HCT116 (cell line): ENCODE measurements around the gene DDX10.

Experiments used
- EGR1 ChIP-seq: IDR thresholded peaks from 2 replicates; pipeline ENCODE4 v1.6.1; 2012; ENCODE audit warnings: low read depth
- EZH2 ChIP-seq: fragments of 200-600 bp; sonication (generic); IDR thresholded peaks from 2 replicates; pipeline ENCODE4 v1.6.1; 2017; ENCODE audit warnings: antibody characterized with exemption, mixed run types
- EZH2phosphoT487 ChIP-seq: fragments of 200-600 bp; IDR thresholded peaks from 2 replicates; pipeline ENCODE4 v1.6.1; 2018; ENCODE audit warnings: antibody characterized with exemption, borderline replicate concordance
- POLR2A ChIP-seq: IDR thresholded peaks from 2 replicates; pipeline ENCODE4 v1.7.0; 2011; ENCODE audit warnings: borderline replicate concordance; ENCODE audit not compliant: insufficient read depth, insufficient read length; ENCODE audit errors: extremely low read depth
- POLR2AphosphoS5 ChIP-seq: IDR thresholded peaks from 2 replicates; pipeline ENCODE4 v1.6.1; 2011; ENCODE audit warnings: mild to moderate bottlenecking, low read depth, low read length, moderate library complexity
- TCF7L2 ChIP-seq: IDR thresholded peaks from 2 replicates; pipeline ENCODE4 v1.7.0; 2011; ENCODE audit warnings: borderline replicate concordance, inconsistent platforms; ENCODE audit not compliant: insufficient read depth, insufficient read length; ENCODE audit errors: extremely low read depth
- TF ChIP-seq, protein P1 (sequence below), 3 experiments: fragments of 200-600 bp in 1 of 3; sonication (generic) in 1 of 3; IDR thresholded peaks in 2 of 3; conservative IDR thresholded peaks in 1 of 3; 2 replicates each; pipeline ENCODE4 v1.5.1; 2012 to 2017; ENCODE audit warnings: low read depth in 2 of 3, low read length in 2 of 3, antibody characterized with exemption in 1 of 3, borderline replicate concordance in 1 of 3, control low read depth in 1 of 3, mild to moderate bottlenecking in 1 of 3, mixed read lengths in 1 of 3, mixed run types in 1 of 3, moderate library complexity in 1 of 3; ENCODE audit not compliant: insufficient read depth in 1 of 3

DNA sequence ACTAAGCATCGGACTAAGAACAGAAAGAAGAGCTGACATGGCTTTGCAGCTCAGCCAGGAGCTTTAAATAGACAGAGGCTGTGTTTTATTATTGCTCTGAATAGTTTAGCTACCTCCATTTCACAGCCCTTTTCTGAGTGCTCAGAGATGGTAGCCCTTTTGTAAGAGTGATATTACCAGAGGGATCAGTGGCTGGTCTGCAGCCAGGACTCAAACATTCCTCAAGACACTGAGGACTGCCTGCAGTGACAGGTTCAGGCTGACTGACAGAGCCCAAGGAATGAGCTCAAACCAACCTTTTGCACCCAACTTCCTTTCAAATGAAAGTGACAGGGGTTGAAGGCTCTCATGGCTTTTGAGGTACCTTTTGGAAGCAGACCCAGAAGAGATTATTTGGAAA is 189.0 kb downstream of the DDX10 start:
- TF ChIP-seq, protein P1, sequence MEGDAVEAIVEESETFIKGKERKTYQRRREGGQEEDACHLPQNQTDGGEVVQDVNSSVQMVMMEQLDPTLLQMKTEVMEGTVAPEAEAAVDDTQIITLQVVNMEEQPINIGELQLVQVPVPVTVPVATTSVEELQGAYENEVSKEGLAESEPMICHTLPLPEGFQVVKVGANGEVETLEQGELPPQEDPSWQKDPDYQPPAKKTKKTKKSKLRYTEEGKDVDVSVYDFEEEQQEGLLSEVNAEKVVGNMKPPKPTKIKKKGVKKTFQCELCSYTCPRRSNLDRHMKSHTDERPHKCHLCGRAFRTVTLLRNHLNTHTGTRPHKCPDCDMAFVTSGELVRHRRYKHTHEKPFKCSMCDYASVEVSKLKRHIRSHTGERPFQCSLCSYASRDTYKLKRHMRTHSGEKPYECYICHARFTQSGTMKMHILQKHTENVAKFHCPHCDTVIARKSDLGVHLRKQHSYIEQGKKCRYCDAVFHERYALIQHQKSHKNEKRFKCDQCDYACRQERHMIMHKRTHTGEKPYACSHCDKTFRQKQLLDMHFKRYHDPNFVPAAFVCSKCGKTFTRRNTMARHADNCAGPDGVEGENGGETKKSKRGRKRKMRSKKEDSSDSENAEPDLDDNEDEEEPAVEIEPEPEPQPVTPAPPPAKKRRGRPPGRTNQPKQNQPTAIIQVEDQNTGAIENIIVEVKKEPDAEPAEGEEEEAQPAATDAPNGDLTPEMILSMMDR (IDR thresholded peaks at IDR 0.05 in 2 of 3, conservative IDR thresholded peaks at IDR 0.05 in 1 of 3; ENCODE audit: borderline replicate concordance in 1 of 3, insufficient read depth in 1 of 3, low read depth in 2 of 3, low read length in 2 of 3), result no peak
- TF ChIP-seq TCF7L2 (no peak), POLR2AphosphoS5 (no peak), POLR2A (no peak), EZH2phosphoT487 (no peak), EZH2 (no peak), EGR1 (no peak)
